Measurements from ENCODE around the gene EYA2.

GRCh38 chr20:47024461-47024937 is 129.9 kb downstream of the EYA2 start:
- TF ChIP-seq POLR2A (IDR thresholded peaks at IDR 0.05) (no peak), POLR2AphosphoS5 (IDR thresholded peaks at IDR 0.05; ENCODE audit: insufficient read depth in 1 of 2, low read depth in 1 of 2) (no peak), CTCF (IDR thresholded peaks at IDR 0.05) (no peak)
